Measurements from ENCODE around the gene TCF25.

Gene TCF25

DNA sequence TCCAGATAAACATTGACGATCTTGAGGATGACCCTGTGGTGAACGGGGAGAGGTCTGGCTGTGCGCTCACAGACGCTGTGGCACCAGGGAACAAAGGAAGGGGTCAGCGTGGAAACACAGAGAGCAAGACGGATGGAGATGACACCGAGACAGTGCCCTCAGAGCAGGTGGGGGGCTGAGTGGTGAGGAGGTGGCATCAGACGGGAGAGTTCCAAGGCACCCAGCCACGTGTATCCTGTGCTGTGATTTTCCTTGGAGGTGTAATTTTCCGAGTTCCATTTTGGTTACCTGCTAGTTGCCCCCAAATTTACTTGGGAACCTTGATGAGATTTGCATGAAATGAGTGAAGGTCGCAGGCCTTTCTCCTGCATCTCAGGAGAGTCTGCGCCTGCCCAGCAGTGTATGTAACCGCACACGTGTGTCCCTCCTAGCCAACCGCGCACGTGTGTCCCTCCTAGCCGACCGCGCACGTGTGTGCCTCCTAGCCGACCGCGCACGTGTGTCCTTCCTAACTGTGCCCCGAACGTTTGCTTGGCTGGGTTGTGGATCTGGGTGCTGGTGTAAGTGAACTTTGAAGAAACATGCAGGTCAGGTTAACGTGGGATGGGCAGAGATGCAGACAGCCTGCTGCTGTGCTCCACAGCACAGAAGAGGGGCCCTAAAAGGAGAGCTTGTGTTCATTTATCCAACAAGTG is 10.1 kb downstream of the TCF25 start:
- no peak for DNase-seq (ENCODE audit: low read depth, low spot score)
- H3K9me3 ChIP-seq (ENCODE audit: low read depth, low read length), result no peaks in the 10 kb centered on the region
- H3K4me3 ChIP-seq, result no peak overlapping the region
- no peak overlapping the region for H3K27ac ChIP-seq
- H3K9ac ChIP-seq (ENCODE audit: insufficient read length), result no peak overlapping the region
- peaks cover 34% of the 10 kb centered on the region for H3K36me3 ChIP-seq (ENCODE audit: insufficient read depth, low read length)
- TF ChIP-seq FOXP2 (optimal IDR thresholded peaks at IDR 0.05; ENCODE audit: control extremely low read depth, extremely low read length, insufficient read depth), result no peak
- no peak for TF ChIP-seq POLR2AphosphoS5 (IDR thresholded peaks at IDR 0.05; ENCODE audit: borderline replicate concordance, low read depth, low read length)
- TF ChIP-seq EZH2 (IDR thresholded peaks at IDR 0.05), result no peak

DNA sequence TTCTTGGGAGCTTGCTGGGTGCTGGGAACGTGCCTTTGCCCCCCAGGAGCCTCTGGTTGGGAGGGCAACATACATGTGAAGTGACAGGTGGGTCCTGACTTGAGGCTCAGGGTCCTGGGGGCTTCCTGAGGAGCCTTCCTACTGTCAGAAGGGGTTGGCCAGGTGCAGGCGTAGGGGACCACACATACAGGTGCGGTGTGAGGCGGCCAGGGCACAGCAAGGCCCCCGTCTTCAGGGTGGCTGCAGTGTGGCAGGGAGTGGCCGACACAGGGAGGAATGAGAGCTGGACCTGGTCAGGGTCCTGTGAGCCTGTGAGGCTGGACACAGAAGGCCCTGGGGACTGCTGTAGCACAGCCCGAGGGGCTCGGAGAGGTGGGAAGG is 10.6 kb downstream of the TCF25 start:
- H3K9me3 ChIP-seq (ENCODE audit: low read depth, low read length), result no peaks in the 10 kb centered on the region
- no peak overlapping the region for H3K4me3 ChIP-seq
- H3K36me3 ChIP-seq (ENCODE audit: insufficient read depth, low read length), result peaks cover 29% of the 10 kb centered on the region; the same call in 1 of the 2 replicates
- no peak for TF ChIP-seq FOXP2 (optimal IDR thresholded peaks at IDR 0.05; ENCODE audit: control extremely low read depth, extremely low read length, insufficient read depth)
- no peak for TF ChIP-seq EZH2 (IDR thresholded peaks at IDR 0.05)
- no peak for TF ChIP-seq POLR2AphosphoS5 (IDR thresholded peaks at IDR 0.05; ENCODE audit: borderline replicate concordance, low read depth, low read length)
- H3K9ac ChIP-seq (ENCODE audit: insufficient read length), result no peak overlapping the region
- no peak for DNase-seq (ENCODE audit: low read depth, low spot score)
- H3K27ac ChIP-seq, result no peak overlapping the region

DNA sequence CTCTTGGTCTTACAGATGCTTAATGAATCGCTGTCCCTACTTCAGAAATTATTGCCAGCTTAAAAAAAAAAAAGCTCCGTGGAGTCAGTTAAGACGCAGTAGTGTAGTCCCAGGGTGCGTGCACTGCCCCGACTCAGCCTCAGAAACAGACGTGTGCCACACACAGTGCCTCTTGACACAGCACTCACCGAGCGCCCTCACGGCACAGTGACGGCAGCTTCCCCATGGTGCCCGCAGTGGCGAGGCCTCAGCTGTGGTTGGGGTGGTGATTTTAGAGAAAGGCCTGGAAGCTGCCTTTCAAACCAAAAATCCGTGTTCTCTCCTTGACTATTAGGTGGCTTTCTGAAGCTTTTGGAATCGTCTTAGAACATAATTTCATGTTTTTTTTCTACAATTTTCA is 13.9 kb downstream of the TCF25 start:
- Histone ChIP-seq H3K9ac (ENCODE audit: insufficient read length) (no peak overlapping the region), H3K27ac (no peak overlapping the region), H3K4me3 (no peak overlapping the region), H3K9me3 (ENCODE audit: low read depth, low read length) (no peaks in the 10 kb centered on the region), H3K36me3 (ENCODE audit: insufficient read depth, low read length) (peaks cover 29% of the 10 kb centered on the region; the same call in 1 of the 2 replicates)
- TF ChIP-seq POLR2AphosphoS5 (IDR thresholded peaks at IDR 0.05; ENCODE audit: borderline replicate concordance, low read depth, low read length) (no peak), FOXP2 (optimal IDR thresholded peaks at IDR 0.05; ENCODE audit: control extremely low read depth, extremely low read length, insufficient read depth) (no peak), EZH2 (IDR thresholded peaks at IDR 0.05) (no peak)
- no peak for DNase-seq (ENCODE audit: low read depth, low spot score)

GRCh38 chr16:89890200-89890599 is 16.8 kb downstream of the TCF25 start:
- Histone ChIP-seq H3K4me3 (no peak overlapping the region), H3K27ac (no peak overlapping the region), H3K36me3 (ENCODE audit: insufficient read depth, low read length) (peaks cover 20% of the 10 kb centered on the region; the same call in 1 of the 2 replicates), H3K9me3 (ENCODE audit: low read depth, low read length) (no peaks in the 10 kb centered on the region), H3K9ac (ENCODE audit: insufficient read length) (no peak overlapping the region)
- DNase-seq (ENCODE audit: low read depth, low spot score), result no peak
- no peak for TF ChIP-seq POLR2AphosphoS5 (IDR thresholded peaks at IDR 0.05; ENCODE audit: borderline replicate concordance, low read depth, low read length)
- no peak for TF ChIP-seq EZH2 (IDR thresholded peaks at IDR 0.05)
- TF ChIP-seq FOXP2 (optimal IDR thresholded peaks at IDR 0.05; ENCODE audit: control extremely low read depth, extremely low read length, insufficient read depth), result no peak

- no peak overlapping the region for H3K4me3 ChIP-seq
- H3K9ac ChIP-seq (ENCODE audit: insufficient read length), result no peak overlapping the region
- H3K36me3 ChIP-seq (ENCODE audit: insufficient read depth, low read length), result peaks cover 17% of the 10 kb centered on the region; the same call in 1 of the 2 replicates
- no peaks in the 10 kb centered on the region for H3K9me3 ChIP-seq (ENCODE audit: low read depth, low read length)
- DNase-seq (ENCODE audit: low read depth, low spot score), result no peak
- H3K27ac ChIP-seq, result no peak overlapping the region
- no peak for TF ChIP-seq POLR2AphosphoS5 (IDR thresholded peaks at IDR 0.05; ENCODE audit: borderline replicate concordance, low read depth, low read length)
- TF ChIP-seq EZH2 (IDR thresholded peaks at IDR 0.05), result no peak
- no peak for TF ChIP-seq FOXP2 (optimal IDR thresholded peaks at IDR 0.05; ENCODE audit: control extremely low read depth, extremely low read length, insufficient read depth)
These were observed 17.7 kb downstream of the TCF25 start for GRCh38 chr16:89890886-89891657.

- Histone ChIP-seq H3K27ac (no peak overlapping the region), H3K9me3 (ENCODE audit: low read depth, low read length) (no peaks in the 10 kb centered on the region), H3K9ac (ENCODE audit: insufficient read length) (no peak overlapping the region), H3K36me3 (ENCODE audit: insufficient read depth, low read length) (peaks cover 15% of the 10 kb centered on the region; the same call in 1 of the 2 replicates), H3K4me3 (no peak overlapping the region)
- TF ChIP-seq POLR2AphosphoS5 (IDR thresholded peaks at IDR 0.05; ENCODE audit: borderline replicate concordance, low read depth, low read length), result no peak
- no peak for TF ChIP-seq EZH2 (IDR thresholded peaks at IDR 0.05)
- TF ChIP-seq FOXP2 (optimal IDR thresholded peaks at IDR 0.05; ENCODE audit: control extremely low read depth, extremely low read length, insufficient read depth), result no peak
- no peak for DNase-seq (ENCODE audit: low read depth, low spot score)
These were observed 18.8 kb downstream of the TCF25 start for GRCh38 chr16:89892055-89892630.

GRCh38 chr16:89892635-89893034 is 19.2 kb downstream of the TCF25 start:
- no peak for DNase-seq (ENCODE audit: low read depth, low spot score)

More at GRCh38 chr16:89892635-89893034, 19.2 kb downstream of the TCF25 start:
- Histone ChIP-seq H3K4me3 (no peak overlapping the region), H3K36me3 (ENCODE audit: insufficient read depth, low read length) (peaks cover 10% of the 10 kb centered on the region; the same call in 1 of the 2 replicates), H3K9ac (ENCODE audit: insufficient read length) (no peak overlapping the region), H3K9me3 (ENCODE audit: low read depth, low read length) (no peaks in the 10 kb centered on the region), H3K27ac (no peak overlapping the region)
- TF ChIP-seq EZH2 (IDR thresholded peaks at IDR 0.05) (no peak), FOXP2 (optimal IDR thresholded peaks at IDR 0.05; ENCODE audit: control extremely low read depth, extremely low read length, insufficient read depth) (no peak), POLR2AphosphoS5 (IDR thresholded peaks at IDR 0.05; ENCODE audit: borderline replicate concordance, low read depth, low read length) (no peak)

Data from SK-N-MC (cell line).